Measurements from ENCODE around the gene ATP5F1D.

DNA sequence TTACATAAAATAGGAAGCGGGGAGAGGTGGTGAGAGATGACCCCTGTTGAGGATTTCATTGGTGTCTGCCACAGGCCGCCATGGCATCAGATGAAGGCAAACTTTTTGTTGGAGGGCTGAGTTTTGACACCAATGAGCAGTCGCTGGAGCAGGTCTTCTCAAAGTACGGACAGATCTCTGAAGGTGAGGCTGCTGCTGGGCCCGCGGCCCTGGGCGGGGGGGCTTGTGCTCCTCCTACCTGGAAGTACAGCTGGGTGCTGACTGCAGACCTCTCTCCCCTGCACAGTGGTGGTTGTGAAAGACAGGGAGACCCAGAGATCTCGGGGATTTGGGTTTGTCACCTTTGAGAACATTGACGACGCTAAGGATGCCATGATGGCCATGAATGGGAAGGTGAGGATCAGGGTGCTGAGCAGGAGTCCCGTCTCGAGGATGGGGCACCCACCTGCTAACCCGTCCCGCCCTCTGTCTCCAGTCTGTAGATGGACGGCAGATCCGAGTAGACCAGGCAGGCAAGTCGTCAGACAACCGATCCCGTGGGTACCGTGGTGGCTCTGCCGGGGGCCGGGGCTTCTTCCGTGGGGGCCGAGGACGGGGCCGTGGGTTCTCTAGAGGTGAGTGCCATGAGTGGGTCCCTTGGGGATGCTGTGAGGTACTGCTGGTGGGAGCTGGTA lies 29.4 kb downstream of the ATP5F1D start:
- no peak for TF ChIP-seq CTCF (IDR thresholded peaks at IDR 0.05)
- TF ChIP-seq POLR2A (IDR thresholded peaks at IDR 0.05) = no peak

Measured in body of pancreas (tissue), 4 donors.